GM19372 (cell line): ENCODE measurements around the gene WNT6.

Experiments
- ATAC-seq: cut with Tn5 transposase; IDR thresholded peaks from one replicate; pipeline ENCODE4 v1.9.1; 2021; ENCODE audit warnings: mild to moderate bottlenecking, low read depth, moderate library complexity; ENCODE audit not compliant: unreplicated experiment

WNT6 gene

DNA sequence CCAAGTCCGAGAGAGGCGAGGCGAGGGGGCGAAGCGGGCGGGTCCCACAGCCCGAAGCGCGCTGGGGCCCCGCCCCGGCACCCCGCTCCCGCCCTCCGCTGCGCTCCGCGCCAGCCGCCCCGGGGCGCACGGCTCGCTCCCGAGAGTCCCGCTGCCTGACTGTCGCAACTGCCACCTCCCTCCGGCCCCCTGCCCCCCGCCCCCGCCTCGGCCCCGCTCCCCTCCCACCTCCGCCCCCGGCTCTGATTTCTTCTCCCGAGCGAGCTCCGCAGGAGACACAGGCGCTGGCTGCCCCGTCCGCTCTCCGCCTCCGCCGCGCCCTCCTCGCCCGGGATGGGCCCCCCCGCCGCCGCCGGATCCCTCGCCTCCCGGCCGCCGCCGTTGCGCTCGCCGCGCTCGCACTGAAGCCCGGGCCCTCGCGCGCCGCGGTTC, at the start of gene WNT6:
Gene WNT6, plus strand, starts transcription at position 250 of the 432 bp plus-strand sequence. CDS start 233 bp downstream, outside the sequence.
- no peak for ATAC-seq

DNA sequence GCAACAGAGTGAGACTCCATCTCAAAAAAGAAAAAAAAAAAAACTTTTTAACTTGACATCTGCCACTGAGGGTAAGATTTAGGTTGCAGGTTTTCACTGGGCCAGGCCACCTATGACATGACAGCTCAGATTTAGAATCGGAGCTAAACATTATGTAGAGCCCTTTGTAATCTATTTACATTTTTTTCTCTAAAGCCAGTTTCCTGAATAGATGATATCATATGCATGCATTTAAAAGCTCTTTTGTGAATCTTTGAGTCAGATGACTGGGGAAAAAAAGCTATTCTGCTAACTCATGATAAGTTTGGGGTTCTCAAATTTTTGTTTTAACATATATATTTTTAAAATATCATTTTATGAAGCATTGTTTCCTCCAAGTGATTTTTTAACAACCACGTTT, 49.3 kb upstream of the WNT6 start:
- no peak for ATAC-seq

DNA sequence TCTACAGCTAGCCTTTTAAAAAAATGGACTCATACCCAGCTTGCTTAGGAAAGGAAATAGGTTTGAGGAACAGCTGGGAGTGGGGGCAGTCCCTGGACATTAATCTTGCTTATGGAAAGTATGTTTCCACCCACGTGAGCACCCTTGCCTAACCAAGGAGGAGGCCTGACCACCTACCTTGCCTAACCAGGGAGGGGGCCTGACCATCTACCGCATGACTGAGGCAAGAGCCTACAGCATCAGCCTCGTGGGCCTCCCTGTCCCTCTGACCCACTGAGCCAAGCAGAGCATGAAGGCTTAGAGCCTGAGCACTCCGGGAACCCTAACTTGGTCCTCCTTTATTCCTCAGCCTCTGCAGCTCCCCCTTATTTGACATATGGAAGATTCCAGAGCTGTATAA, 48.2 kb upstream of the WNT6 start:
- no peak for ATAC-seq

DNA sequence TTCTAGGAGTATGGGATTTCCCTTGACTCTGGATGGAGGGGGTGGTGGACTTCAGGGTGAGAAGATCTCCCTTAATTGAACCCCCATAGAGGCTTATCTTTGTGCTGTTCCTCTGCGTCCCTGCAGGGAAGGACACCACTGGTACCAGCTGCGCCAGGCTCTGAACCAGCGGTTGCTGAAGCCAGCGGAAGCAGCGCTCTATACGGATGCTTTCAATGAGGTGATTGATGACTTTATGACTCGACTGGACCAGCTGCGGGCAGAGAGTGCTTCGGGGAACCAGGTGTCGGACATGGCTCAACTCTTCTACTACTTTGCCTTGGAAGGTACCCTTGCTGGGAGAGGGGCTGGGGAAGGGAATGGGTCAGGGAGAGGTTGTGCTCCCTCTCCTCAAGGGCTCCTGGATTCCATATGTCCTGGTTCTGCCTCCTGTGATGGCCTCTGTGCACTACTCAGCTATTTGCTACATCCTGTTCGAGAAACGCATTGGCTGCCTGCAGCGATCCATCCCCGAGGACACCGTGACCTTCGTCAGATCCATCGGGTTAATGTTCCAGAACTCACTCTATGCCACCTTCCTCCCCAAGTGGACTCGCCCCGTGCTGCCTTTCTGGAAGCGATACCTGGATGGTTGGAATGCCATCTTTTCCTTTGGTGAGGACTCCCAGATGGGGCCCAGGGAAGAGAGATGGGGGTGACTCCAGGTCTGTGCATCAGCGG, 47.3 kb upstream of the WNT6 start:
- no peak for ATAC-seq

DNA sequence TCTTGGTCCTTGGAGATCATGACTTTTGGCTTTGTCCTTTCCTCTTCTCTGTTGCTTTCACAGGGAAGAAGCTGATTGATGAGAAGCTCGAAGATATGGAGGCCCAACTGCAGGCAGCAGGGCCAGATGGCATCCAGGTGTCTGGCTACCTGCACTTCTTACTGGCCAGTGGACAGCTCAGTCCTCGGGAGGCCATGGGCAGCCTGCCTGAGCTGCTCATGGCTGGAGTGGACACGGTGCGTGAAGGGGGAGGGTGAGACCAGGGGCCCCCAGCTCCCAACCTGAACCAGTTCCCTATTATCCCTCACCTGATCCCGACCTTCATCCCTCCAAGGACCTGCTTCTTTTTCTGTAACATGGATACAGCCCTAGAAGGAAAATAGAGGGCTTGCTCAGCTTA, 46.7 kb upstream of the WNT6 start:
- no peak for ATAC-seq

DNA sequence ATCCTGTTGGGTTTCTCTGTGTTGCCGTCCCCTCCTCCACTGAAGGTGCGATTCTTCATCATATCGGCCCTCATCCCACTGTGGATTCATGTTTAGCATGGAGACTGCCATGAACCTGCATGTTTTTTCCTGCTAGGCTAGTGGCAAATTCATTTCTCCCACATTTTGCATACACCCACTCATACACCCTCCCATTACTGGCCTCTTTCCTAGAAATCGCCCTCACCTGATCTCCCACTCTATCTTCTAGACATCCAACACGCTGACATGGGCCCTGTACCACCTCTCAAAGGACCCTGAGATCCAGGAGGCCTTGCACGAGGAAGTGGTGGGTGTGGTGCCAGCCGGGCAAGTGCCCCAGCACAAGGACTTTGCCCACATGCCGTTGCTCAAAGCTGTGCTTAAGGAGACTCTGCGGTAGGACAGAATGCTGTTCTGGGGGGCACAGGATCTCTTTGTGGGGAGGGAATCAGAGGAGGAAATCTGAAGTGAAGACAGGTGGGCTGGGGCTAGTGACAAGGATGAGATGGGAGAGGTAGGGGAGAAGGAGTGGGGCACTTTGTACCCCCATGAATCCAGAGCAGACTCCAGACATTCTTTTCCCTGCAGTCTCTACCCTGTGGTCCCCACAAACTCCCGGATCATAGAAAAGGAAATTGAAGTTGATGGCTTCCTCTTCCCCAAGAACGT, 45.7 kb upstream of the WNT6 start:
- no peak for ATAC-seq

DNA sequence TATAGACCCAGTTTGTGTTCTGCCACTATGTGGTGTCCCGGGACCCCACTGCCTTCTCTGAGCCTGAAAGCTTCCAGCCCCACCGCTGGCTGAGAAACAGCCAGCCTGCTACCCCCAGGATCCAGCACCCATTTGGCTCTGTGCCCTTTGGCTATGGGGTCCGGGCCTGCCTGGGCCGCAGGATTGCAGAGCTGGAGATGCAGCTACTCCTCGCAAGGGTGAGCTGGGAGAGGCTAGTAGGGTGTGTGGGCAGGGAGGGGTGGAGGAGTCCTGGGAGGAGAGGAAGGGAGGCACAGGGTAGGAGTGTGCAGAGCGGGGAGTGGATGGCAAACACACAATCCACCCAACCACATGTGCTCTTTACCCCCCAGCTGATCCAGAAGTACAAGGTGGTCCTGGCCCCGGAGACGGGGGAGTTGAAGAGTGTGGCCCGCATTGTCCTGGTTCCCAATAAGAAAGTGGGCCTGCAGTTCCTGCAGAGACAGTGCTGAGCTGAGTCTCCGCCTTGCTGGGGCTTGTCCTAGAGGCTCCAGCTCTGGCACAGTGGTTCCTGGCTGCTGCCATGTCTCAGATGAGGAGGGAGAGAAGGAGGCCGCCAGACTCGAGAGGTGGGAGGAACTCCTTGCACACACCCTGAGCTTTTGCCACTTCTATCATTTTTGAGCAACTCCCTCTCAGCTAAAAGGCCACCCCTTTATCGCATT, 44.9 kb upstream of the WNT6 start:
- ATAC-seq: no peak

DNA sequence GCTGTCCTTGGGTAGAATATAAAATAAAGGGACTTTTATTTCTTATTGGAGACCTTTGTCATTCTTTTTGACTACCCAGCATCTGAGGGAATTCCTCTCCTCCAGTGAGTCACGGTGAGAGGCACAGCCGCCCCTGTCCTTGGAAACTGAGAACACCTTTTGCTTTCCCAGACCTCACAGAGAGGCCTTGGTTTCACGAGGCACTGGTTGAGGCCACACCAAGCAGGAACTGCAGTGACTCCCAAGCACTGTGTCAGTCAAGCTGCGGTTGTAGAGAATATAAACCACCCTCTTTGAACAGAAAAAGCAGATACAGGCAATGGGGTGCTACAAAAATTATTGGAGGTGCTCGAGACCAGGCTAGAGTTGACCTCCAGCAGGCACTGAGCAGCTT, 44.4 kb upstream of the WNT6 start:
- ATAC-seq: no peak

DNA sequence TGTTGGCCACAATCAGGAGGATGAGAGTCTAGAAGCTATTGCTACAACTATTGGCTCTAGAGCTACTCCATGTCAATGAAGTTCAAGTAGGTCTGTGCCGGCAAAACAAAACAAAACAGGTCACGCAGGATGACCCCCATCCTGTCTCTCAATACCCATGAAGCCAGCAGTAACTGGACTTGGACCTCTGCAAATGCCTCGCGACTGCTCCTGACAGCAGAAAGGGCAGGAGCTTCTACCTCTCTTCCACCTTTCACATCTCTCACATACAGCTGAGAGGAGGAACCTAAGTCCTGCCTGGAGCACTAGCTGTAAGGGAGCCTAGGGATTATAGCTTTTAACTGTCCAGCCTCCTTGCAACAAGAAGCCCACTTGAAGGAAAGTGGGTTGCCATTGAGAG, 44.0 kb upstream of the WNT6 start:
- ATAC-seq: no peak

DNA sequence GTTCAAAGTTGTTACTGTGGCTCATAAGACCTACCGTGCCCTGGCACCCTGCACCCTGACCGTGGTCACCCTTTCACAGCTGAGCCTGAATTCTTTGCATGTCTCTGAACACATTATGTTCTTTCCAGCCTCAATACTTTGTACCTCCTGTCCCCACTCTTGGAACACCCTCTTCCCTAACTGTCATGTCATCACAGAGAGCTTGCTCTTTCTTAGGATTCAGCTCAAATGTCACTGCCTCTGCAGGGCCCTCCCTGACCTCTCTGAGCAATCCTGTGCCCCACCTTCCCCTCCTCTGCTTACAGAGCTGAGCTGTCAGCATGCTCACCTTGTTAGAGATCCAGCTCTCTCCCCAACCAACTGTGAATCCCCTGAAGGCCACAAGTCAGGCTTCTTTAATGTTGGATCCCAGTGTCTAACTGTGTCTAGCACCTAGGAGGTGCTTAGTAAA, 43.0 kb upstream of the WNT6 start:
- no peak for ATAC-seq

DNA sequence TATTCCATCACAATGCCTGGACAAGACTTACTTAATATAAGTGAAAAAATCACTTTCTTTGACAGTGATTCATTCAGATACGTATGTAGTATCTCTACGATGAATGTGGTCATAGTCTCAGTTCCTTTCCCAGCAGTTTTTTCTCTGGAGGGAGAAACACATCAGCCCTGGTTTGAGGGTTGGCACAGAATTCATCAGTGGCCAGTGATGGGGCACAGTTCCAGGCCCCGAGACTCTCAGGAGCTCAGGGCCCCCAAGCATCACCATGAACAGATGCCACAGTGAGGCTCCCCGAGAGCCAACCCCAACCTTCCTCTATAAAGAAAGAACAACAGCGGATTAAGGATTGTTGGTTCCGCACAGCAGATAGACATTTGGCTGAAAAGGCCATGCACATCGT, 40.5 kb upstream of the WNT6 start:
- no peak for ATAC-seq

DNA sequence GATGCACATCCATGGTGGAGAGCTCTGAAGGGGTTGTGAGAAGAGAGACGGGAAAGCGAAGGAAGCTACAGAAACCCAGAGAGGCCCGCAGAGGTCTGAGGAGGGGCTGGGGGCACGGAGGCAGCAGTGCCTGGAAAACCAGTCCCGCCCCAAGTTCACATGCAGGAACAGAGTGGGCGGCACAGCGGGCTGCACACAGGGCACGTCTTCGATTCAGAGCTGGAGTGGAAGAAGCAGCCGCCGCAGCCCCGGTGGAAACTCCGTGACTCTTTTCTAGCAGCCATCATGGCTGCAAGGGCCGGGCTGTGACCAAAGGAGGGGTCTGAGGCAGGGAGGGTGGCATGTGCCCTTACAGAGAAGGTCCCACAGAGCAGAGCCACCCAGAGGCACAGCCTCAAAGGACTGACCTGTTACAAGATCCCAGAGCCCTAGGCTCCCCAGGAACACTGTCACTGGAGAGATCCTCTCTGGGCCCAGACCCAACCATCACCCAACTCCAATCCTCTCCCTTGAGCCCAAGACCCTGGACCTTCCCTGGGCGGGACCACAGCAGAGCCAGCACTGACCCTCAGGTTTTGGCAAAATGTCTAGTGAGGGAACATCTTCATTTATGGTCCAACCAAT, 38.7 kb upstream of the WNT6 start:
- no peak for ATAC-seq

DNA sequence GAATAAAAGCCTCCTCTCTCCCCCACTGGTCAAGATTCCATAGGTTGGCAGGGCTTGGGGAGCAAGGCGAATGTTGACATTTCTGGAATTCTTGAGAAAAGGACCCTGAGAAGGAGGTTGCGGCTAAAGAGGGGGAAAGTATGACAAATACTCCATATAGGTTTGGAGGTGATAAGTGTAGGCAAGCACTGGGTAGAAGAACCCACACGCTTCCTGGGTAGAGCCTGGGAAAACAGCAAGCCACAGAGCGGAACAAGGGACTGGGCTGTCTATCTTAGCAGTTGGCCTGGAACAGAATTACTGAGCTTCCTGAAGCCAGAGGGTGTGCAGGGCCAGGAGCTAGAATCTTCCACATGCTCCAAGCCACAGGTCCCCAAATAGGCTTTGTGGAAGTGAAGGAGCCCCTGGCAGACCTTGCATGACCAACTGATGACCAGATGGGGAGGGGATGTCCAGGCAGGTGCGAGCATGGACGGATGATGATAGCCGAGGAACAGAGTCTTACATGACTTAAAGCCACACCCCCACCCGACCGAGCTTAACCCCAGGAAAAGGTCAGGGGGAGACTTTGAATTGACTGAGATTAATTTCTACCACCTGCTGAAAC, 37.9 kb upstream of the WNT6 start:
- no peak for ATAC-seq

DNA sequence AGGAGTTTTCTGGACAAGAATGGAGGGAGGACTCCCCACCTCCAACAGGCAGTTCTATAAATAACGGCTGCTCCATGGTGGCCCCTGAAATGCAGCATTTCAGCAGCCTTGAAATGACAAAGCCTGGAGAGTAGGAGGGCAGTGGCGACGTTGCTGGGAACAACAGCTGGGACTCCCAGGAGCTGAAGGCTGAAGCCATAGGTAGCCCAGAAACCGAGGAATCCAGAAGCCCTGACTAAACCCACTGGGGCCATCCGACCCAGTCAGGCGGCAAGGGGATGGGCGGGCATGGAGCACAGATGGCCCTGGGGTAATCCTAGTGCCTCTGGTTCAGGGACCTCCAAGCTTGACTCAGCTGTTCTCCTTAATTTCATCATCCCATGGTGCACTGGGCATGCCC, 37.0 kb upstream of the WNT6 start:
- no peak for ATAC-seq

DNA sequence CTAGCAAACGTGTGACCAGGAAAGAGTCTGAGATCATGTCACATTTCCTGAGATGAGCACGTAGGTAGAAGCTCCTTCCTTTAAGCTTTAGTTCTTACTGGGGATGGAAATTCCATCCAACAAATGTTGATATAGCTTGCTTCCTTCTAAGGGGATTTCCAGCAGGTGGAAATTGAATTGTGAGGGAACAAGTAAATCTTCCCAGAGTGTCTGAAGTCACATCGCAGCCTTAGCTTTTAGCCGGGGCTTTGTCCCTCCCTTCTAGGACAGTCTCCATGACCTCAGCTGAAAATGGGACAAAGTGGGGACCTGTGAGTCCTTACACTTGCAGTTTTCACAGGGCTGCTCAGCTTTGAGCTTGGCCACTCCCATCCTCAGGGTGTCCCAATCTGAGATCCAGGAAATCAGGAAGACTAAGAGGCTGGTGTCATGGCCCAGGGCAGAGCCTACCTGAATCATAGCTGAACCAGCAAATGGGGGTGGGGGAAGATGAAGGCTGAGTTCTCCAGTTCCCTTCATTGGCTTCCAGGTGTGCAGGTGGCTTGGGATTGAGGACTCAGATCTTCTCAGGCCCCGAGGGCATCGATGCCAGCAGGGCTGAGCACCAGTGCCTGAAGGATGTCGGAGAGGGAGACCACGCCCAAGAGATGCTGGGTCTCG, 36.3 kb upstream of the WNT6 start:
- ATAC-seq: no peak

DNA sequence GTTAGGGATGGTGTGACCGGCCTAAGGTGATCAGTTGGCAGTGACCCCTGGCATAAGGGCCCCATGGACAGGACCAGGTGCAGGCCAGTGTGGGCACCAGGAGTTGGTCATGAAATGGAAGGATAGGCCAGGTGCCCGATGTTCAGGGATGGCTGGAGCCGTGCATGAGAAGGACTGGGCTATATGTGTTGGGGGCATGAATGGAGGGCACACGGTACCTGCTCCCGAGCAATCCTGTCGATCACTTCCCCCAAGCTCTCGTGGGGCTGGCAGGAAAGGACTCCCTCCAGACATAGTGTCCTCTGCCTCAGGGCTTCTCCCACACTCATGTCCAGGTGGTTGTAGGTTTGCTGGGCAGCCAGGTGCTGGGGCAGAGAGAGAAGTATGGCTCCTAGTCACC, 35.6 kb upstream of the WNT6 start:
- no peak for ATAC-seq

DNA sequence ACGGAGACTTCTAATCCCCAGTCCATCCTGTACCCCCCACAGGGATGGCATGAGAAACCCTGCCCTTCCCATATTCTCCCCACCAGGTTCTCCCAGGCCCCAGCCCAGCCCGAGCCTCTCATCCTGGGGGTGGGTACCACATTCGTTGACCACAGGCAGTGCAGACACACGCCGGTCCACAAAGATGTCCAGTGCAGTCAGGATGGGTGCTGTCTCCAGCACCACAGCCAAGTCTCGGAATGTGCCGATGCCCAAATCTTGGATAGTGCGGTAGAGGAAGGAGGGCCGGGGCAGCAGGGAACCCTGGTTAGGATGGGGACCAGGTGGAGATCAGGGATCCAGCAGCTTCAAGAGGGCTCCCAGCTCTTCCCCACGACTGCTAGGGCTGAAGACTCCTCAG, 32.8 kb upstream of the WNT6 start:
- ATAC-seq: no peak

DNA sequence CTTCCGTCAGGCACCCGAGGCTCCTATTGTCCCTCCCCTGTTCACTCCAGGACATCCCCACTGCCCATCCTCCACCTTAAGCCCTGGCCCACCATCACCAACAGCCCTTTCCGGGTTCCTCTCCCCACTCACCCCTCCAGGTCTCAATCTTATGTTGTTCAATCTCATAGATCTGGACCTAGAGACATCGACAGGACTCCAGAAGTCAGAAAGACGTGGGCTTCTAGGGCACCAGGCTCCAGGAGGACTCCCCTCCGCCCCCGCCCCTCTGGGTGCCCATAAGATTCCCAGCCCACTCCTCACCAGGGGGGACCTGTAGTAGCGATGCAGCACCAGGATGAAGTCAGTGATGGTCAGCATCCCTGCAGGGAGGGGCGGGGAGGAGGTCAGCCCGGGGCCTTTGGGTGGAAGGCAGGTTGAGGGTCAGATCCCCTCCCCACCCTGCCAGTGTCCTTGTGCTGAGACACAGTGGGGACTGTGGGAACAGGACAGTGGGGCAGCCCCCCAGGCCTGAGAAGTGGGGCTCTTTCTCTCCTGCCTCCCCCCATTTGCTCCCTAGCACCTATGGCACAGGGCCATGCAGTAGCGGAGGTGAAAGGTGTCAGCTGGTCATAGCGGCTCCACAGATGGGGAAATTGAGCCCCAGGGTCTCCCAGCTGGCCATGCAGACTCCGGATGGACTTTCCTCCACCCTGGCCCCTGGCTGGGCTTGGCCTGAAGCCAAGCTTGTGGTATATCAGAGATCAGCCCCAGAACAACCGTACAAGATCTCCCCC, 31.7 kb upstream of the WNT6 start:
- ATAC-seq: no peak

DNA sequence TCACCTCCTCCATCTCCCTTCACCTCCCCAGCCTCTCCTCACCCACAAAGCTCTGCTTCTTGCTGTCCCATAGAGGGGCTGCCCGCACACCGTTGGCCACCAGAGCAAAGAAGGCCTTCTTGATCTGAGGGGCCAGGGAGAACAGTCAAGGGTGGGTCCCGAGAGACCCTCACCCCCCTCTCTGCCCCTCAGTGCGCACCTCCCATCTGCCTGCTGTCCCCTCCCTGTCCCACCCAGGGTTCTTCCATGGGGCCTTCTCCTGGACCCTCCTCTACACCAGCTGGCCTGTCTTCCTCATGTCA, 31.2 kb upstream of the WNT6 start:
- ATAC-seq: no peak
